Endothelial cell of umbilical vein (primary cell): ENCODE data around the gene MEF2D. TPM values are rescaled to one million over a fixed set of nuclear protein-coding genes. Genes with fewer than 3 reads are reported as not detected.

Experiments used
- BruUV-seq: library from RNA; stranded (reverse); fragments of 400-500 nt; replicated peaks from 2 replicates; lab custom pipeline; 2021; lab: Mats Ljungman, UMichigan
- CTCF ChIA-PET: fragments of 300-600, 350-600 bp; sonication (Branson Sonifier 250); formaldehyde crosslinking; loops from one replicate; lab custom pipeline; 2021; ENCODE audit warnings: antibody characterized with exemption, inconsistent platforms; lab: Charles Lee
- POLR2A ChIA-PET: fragments of 300-600, 350-600 bp; sonication (Branson Sonifier 250); formaldehyde crosslinking; loops from one replicate; lab custom pipeline; 2021; ENCODE audit warnings: antibody characterized with exemption, inconsistent platforms; lab: Charles Lee
- DNase-seq: peaks from one replicate; pipeline ENCODE4 v3.0.0-alpha.2; 2011; ENCODE audit warnings: low read depth, low spot score
- FAIRE-seq: peaks from 2 replicates; lab custom pipeline; 2011; peaks lifted over from hg19 to GRCh38; lab: Jason Lieb, UNC
- H2AFZ ChIP-seq: 2 replicates; pipeline ENCODE4 v1.6.0; 2012; ENCODE audit warnings: low read depth, low read length, control low read depth, inconsistent platforms
- H3K27ac ChIP-seq: 2 replicates; pipeline ENCODE4 v1.5.1; 2011; ENCODE audit warnings: low read depth, mild to moderate bottlenecking, control low read depth, low read length, moderate library complexity; ENCODE audit not compliant: insufficient read depth
- H3K27me3 ChIP-seq, 2 experiments: 2 replicates each; pipeline versions ENCODE4 v1.6.0 to v1.6.1; 2011; ENCODE audit warnings: low read length in 2 of 2, mixed read lengths in 1 of 2; ENCODE audit not compliant: control insufficient read depth in 2 of 2, insufficient read depth in 2 of 2
- H3K36me3 ChIP-seq, 2 experiments: 2 replicates in 1 of 2; 3 replicates in 1 of 2; pipeline ENCODE4 v1.5.1; 2011; ENCODE audit warnings: low read length in 2 of 2, mild to moderate bottlenecking in 1 of 2, moderate library complexity in 1 of 2; ENCODE audit not compliant: control insufficient read depth in 2 of 2, insufficient read depth in 2 of 2; ENCODE audit errors: extremely low read depth in 1 of 2
- H3K4me1 ChIP-seq: 3 replicates; pipeline ENCODE4 v1.5.1; 2011; ENCODE audit warnings: mild to moderate bottlenecking, low read length; ENCODE audit not compliant: control insufficient read depth, insufficient read depth; ENCODE audit errors: extremely low read depth
- H3K4me2 ChIP-seq: 2 replicates; pipeline ENCODE4 v1.6.1; 2011; ENCODE audit warnings: low read length, control low read depth, mixed read lengths; ENCODE audit not compliant: insufficient read depth
- H3K4me3 ChIP-seq, 3 experiments: fragments of 200-600 bp in 1 of 3; sonication (generic), shearing (Covaris generic) in 1 of 3; replicated peaks in 1 of 3; 2 replicates each; pipeline ENCODE4 v1.5.1; 2011 to 2016; ENCODE audit warnings: control low read depth in 3 of 3, low read length in 3 of 3, mild to moderate bottlenecking in 2 of 3, inconsistent platforms in 1 of 3, low read depth in 1 of 3, moderate library complexity in 1 of 3; ENCODE audit not compliant: insufficient read depth in 1 of 3
- H3K79me2 ChIP-seq: 2 replicates; pipeline ENCODE4 v1.6.0; 2012; ENCODE audit warnings: low read length, inconsistent platforms; ENCODE audit not compliant: control insufficient read depth, insufficient read depth
- H3K9ac ChIP-seq: replicated peaks from 2 replicates; pipeline ENCODE3; 2011; ENCODE audit warnings: low read length, control low read depth; ENCODE audit not compliant: insufficient read depth; ENCODE audit errors: extremely low read depth
- H3K9me1 ChIP-seq: replicated peaks from 3 replicates; pipeline ENCODE4 v1.6.0; 2011; ENCODE audit warnings: mild to moderate bottlenecking, low read length; ENCODE audit not compliant: control insufficient read depth, insufficient read depth; ENCODE audit errors: extremely low read depth
- H3K9me3 ChIP-seq: replicated peaks from 2 replicates; pipeline ENCODE4 v1.5.1; 2012; ENCODE audit warnings: low read length, inconsistent platforms; ENCODE audit not compliant: control insufficient read depth, insufficient read depth
- H4K20me1 ChIP-seq: replicated peaks from 2 replicates; pipeline ENCODE3; 2011; ENCODE audit warnings: mild to moderate bottlenecking, low read length; ENCODE audit not compliant: control insufficient read depth, insufficient read depth; ENCODE audit errors: extremely low read depth
- CTCF ChIP-seq, 2 donors: IDR thresholded peaks; 1 replicate in 1 of 2; 2 replicates in 1 of 2; pipeline ENCODE4 v1.5.1; 2011; ENCODE audit warnings: low read length in 2 of 2, mild to moderate bottlenecking in 2 of 2, moderate library complexity in 2 of 2, control low read depth in 1 of 2, inconsistent platforms in 1 of 2, low read depth in 1 of 2; ENCODE audit not compliant: insufficient read depth in 1 of 2; ENCODE audit errors: extremely low read depth in 1 of 2
- EZH2 ChIP-seq: IDR thresholded peaks from 2 replicates; pipeline ENCODE4 v1.6.1; 2012; ENCODE audit warnings: borderline replicate concordance, low read depth, mild to moderate bottlenecking, moderate library complexity, low read length, inconsistent platforms; ENCODE audit not compliant: severe bottlenecking
- FOS ChIP-seq: IDR thresholded peaks from 2 replicates; pipeline ENCODE4 v1.6.1; 2011; ENCODE audit warnings: mild to moderate bottlenecking, low read length, moderate library complexity, borderline replicate concordance; ENCODE audit not compliant: insufficient read depth
- GATA2 ChIP-seq: IDR thresholded peaks from 2 replicates; pipeline ENCODE4 v1.7.0; 2011; ENCODE audit warnings: low read depth, mild to moderate bottlenecking, moderate library complexity, mixed read lengths, low read length; ENCODE audit not compliant: insufficient read length, insufficient read depth
- JUN ChIP-seq: IDR thresholded peaks from 2 replicates; pipeline ENCODE4 v1.6.1; 2011; ENCODE audit warnings: borderline replicate concordance, low read depth; ENCODE audit not compliant: insufficient read length, insufficient read depth
- MAX ChIP-seq: IDR thresholded peaks from 2 replicates; pipeline ENCODE4 v1.6.1; 2011; ENCODE audit not compliant: insufficient read depth, insufficient read length
- MYC ChIP-seq: IDR thresholded peaks from one replicate; pipeline ENCODE4 v1.6.1; 2011; ENCODE audit warnings: mild to moderate bottlenecking, low read depth, low read length
- POLR2A ChIP-seq: IDR thresholded peaks from 2 replicates; pipeline ENCODE4 v1.6.1; 2012; ENCODE audit warnings: low read depth, mild to moderate bottlenecking, control low read depth, low read length
- POLR2AphosphoS5 ChIP-seq: IDR thresholded peaks from 2 replicates; pipeline ENCODE4 v1.6.1; 2012; ENCODE audit warnings: low read depth, mild to moderate bottlenecking, control low read depth, low read length, moderate library complexity; ENCODE audit not compliant: insufficient read depth
- dilution Hi-C: fragments of 300-500 bp; cut with MboI; formaldehyde crosslinking; loops from one replicate; pipeline ENCODE4 v1.15.0; 2019; ENCODE audit warnings: low sequenced_read_pairs; ENCODE audit not compliant: extremely low pct_ligation_motif_present
- intact Hi-C: fragments of 100-400 bp; cut with micrococcal nuclease; formaldehyde crosslinking; loops from one replicate; pipeline ENCODE4 v1.10.0; 2022
- polyA plus RNA-seq, 4 experiments: library from polyadenylated mRNA; depleted of rRNA in 3 of 4; stranded (reverse) in 3 of 4; unstranded in 1 of 4; fragments of >200 nt; gene quantifications; 2 replicates each; pipeline versions ENCODE4 v1.2.1 to v1.2.3, GENCODE V29; 2011 to 2012; ENCODE audit warnings: missing spikeins in 1 of 4
- total RNA-seq: library from RNA; stranded (reverse); gene quantifications from 2 replicates; pipeline ENCODE4 v1.2.3, GENCODE V29; 2021

Gene MEF2D
- total and polyA plus RNA-seq, 2 donors (not counting 3 experiments of a cell fraction or from before 2014, with no cell fraction given): 45.4 to 52.2 TPM

- TF ChIP-seq JUN (no peak), CTCF (IDR thresholded peaks at IDR 0.05; ENCODE audit: extremely low read depth in 1 of 2, insufficient read depth in 1 of 2, low read depth in 1 of 2, low read length in 2 of 2) (no peak), EZH2 (no peak), GATA2 (no peak), FOS (no peak), MYC (no peak), MAX (no peak), POLR2A (no peak), POLR2AphosphoS5 (no peak)
- DNase-seq: no peak
- Histone ChIP-seq H3K9me3 (no peaks in the 10 kb centered on the region), H3K36me3 (peaks cover 11 to 21% of the 10 kb centered on the region in 2 experiments), H3K9me1 (no peaks in the 10 kb centered on the region), H3K27me3 (no peaks in the 10 kb centered on the region), H3K79me2 (no peaks in the 10 kb centered on the region), H3K27ac (no peak overlapping the region), H3K4me1 (no peaks in the 10 kb centered on the region), H3K4me3 (no peak overlapping the region), H3K4me2 (no peak overlapping the region), H4K20me1 (no peaks in the 10 kb centered on the region), H2AFZ (no peak overlapping the region), H3K9ac (no peak overlapping the region)
- ChIA-PET POLR2A (interaction anchor here (0.7 kb wide), 1 partner anchor 21 kb away, joined by 3 read pairs; no protein-coding TSS in a partner anchor), CTCF (interaction anchor here (0.8 to 1.2 kb wide), 2 partner anchors 58 to 69 kb away, joined by 3 to 6 read pairs; no protein-coding TSS in a partner anchor)
- BruUV-seq: no TSS peak
- FAIRE-seq: no peak
- intact Hi-C loops (no loop called here), dilution Hi-C loops (no loop called here)
These were observed 49.3 kb upstream of the MEF2D start for GRCh38 chr1:156549831-156550230.
